Gastrocnemius medialis (tissue), 4 donors: ENCODE results near the gene CEP350.

ENCODE experiments used
- CTCF ChIP-seq, 5 experiments: fragments of 450-650 bp in 3 of 5; fragments of 200-600 bp in 2 of 5; sonication (generic) in 2 of 5; IDR thresholded peaks in 4 of 5; conservative IDR thresholded peaks in 1 of 5; 1 replicate in 4 of 5; 2 replicates in 1 of 5; pipeline ENCODE4 v1.5.1; 2016 to 2019; ENCODE audit warnings: antibody characterized with exemption in 5 of 5, mild to moderate bottlenecking in 3 of 5, moderate library complexity in 3 of 5
- POLR2A ChIP-seq, 2 donors: fragments of 450-650 bp; IDR thresholded peaks; one replicate each; pipeline ENCODE4 v1.6.1; 2017; ENCODE audit warnings: antibody characterized with exemption in 2 of 2, mild to moderate bottlenecking in 2 of 2, moderate library complexity in 2 of 2

DNA sequence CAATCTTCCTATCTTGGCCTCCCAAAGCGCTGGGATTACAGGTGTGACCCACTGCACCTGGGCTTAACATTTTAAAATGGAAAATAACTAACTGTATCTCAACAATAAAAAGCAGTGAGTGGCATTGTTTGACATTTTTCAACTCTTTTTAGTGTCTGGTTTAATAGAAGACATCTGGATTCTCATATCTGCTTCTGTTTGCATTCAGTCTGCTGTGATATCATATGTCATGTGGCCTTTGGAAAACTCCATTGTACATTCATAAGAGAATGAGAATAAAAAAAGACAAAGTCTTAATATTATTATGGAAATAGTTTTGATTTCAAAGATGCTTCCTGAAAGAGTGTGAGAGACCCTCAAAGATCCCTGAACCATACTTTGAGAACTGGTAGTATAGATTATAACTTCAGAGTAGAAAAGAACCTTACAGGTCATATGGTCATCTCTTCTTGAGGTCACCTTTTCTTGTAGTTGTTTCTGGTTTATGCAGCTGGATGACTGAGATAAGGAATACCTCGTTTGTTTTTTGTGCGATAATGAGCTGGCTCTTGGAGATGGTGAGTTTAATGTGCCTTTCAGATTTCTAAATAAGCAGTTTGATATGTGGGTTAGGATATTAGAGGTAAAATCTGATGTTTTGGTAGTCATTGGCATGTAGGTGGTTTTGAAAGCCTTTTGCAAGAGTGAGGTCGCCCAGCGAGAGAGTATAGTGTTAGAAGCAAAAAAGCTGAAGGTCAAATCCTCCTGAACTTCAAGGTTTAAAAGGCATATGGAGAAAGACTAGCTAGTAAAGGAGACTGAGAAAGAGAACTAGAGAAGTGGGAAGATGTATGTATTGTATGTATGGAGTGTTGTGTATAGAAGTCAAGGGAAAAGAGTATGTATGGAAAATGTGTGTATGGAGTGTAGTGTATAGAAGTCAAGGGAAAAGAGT lies 17.2 kb downstream of the CEP350 start:
- TF ChIP-seq CTCF (IDR thresholded peaks at IDR 0.05 in 4 of 5, conservative IDR thresholded peaks at IDR 0.05 in 1 of 5) (no peak), POLR2A (IDR thresholded peaks at IDR 0.05) (no peak)
